Activated T-helper 9 cell treated with anti-CD3 and anti-CD28 coated beads, Interleukin-2, amount 50 U/mL, for 16 hours (primary cell): ENCODE results near the gene RRP1.
A peak's percentile ranks its signal among the peaks of the same experiment; 100 is the strongest.

Experiments used
- DNase-seq: peaks from one replicate; pipeline ENCODE4 v3.0.0-alpha.2; 2020; ENCODE audit warnings: low read depth

Gene RRP1

GRCh38 chr21:43789276-43790009, at the start of gene RRP1:
Gene RRP1 (plus strand): TSS chr21:43789577. CDS start chr21:43789630, 53 bp downstream.
- DNase-seq, result peak; percentile 91

GRCh38 chr21:43739621-43740435, 49.5 kb upstream of the RRP1 start:
- DNase-seq, result no peak

- DNase-seq, result no peak
Observed at GRCh38 chr21:43740497-43741156, 48.8 kb upstream of the RRP1 start.

GRCh38 chr21:43741423-43742096, 47.8 kb upstream of the RRP1 start:
- no peak for DNase-seq

- no peak for DNase-seq
Observed at GRCh38 chr21:43743947-43744346, 45.4 kb upstream of the RRP1 start.

- no peak for DNase-seq
Observed at GRCh38 chr21:43744725-43745124, 44.7 kb upstream of the RRP1 start.

- no peak for DNase-seq
Observed at GRCh38 chr21:43745772-43746517, 43.4 kb upstream of the RRP1 start.

- no peak for DNase-seq
Observed at GRCh38 chr21:43748622-43749021, 40.8 kb upstream of the RRP1 start.

- no peak for DNase-seq
Observed at GRCh38 chr21:43749651-43750262, 39.6 kb upstream of the RRP1 start.

- DNase-seq, result no peak
Observed at GRCh38 chr21:43750339-43751033, 38.9 kb upstream of the RRP1 start.

- no peak for DNase-seq
Observed at GRCh38 chr21:43751955-43752591, 37.3 kb upstream of the RRP1 start.

GRCh38 chr21:43752758-43753438, 36.5 kb upstream of the RRP1 start:
- DNase-seq, result no peak

GRCh38 chr21:43753439-43753799, 36.0 kb upstream of the RRP1 start:
- no peak for DNase-seq

GRCh38 chr21:43754948-43755781, 34.2 kb upstream of the RRP1 start:
- DNase-seq, result no peak

GRCh38 chr21:43755820-43756594, 33.4 kb upstream of the RRP1 start:
- DNase-seq, result no peak

GRCh38 chr21:43757601-43758000, 31.8 kb upstream of the RRP1 start:
- no peak for DNase-seq

GRCh38 chr21:43758111-43758641, 31.2 kb upstream of the RRP1 start:
- no peak for DNase-seq
